PFSK-1 (cell line): Measurements from ENCODE around the gene ZC3H7A. TPM values are rescaled to one million over a fixed set of nuclear protein-coding genes. Genes with fewer than 3 reads are reported as not detected.

ENCODE experiments used
- FOXP2 ChIP-seq: optimal IDR thresholded peaks from 2 replicates; pipeline ENCODE3; 2011; ENCODE audit warnings: borderline replicate concordance, control low read depth, inconsistent platforms; ENCODE audit not compliant: insufficient read depth; ENCODE audit errors: extremely low read length, extremely low read depth
- POLR2AphosphoS5 ChIP-seq: IDR thresholded peaks from 2 replicates; pipeline ENCODE4 v1.6.1; 2012; ENCODE audit warnings: low read depth, mild to moderate bottlenecking, control low read depth, low read length, moderate library complexity
- SIN3A ChIP-seq: IDR thresholded peaks from 2 replicates; pipeline ENCODE4 v1.6.1; 2012; ENCODE audit warnings: mild to moderate bottlenecking, low read length, moderate library complexity, borderline replicate concordance; ENCODE audit not compliant: insufficient read depth
- TAF1 ChIP-seq: IDR thresholded peaks from 2 replicates; pipeline ENCODE4 v1.6.1; 2012; ENCODE audit warnings: low read length, control low read depth, borderline replicate concordance; ENCODE audit not compliant: insufficient read depth
- polyA plus RNA-seq: library from polyadenylated mRNA; unstranded; fragments of >200 nt; gene quantifications from one replicate; pipeline ENCODE4 v1.2.1, GENCODE V29; 2012; ENCODE audit warnings: low read depth, missing spikeins; ENCODE audit not compliant: insufficient read length
- TF ChIP-seq, protein P1 (sequence below), 2 experiments: IDR thresholded peaks; 2 replicates each; pipeline versions ENCODE4 v1.6.1 to v1.8.0; 2011 to 2012; ENCODE audit warnings: low read depth in 2 of 2, low read length in 2 of 2, control low read depth in 1 of 2, inconsistent platforms in 1 of 2, mild to moderate bottlenecking in 1 of 2, moderate library complexity in 1 of 2; ENCODE audit not compliant: insufficient read depth in 1 of 2

ZC3H7A gene, protein sequence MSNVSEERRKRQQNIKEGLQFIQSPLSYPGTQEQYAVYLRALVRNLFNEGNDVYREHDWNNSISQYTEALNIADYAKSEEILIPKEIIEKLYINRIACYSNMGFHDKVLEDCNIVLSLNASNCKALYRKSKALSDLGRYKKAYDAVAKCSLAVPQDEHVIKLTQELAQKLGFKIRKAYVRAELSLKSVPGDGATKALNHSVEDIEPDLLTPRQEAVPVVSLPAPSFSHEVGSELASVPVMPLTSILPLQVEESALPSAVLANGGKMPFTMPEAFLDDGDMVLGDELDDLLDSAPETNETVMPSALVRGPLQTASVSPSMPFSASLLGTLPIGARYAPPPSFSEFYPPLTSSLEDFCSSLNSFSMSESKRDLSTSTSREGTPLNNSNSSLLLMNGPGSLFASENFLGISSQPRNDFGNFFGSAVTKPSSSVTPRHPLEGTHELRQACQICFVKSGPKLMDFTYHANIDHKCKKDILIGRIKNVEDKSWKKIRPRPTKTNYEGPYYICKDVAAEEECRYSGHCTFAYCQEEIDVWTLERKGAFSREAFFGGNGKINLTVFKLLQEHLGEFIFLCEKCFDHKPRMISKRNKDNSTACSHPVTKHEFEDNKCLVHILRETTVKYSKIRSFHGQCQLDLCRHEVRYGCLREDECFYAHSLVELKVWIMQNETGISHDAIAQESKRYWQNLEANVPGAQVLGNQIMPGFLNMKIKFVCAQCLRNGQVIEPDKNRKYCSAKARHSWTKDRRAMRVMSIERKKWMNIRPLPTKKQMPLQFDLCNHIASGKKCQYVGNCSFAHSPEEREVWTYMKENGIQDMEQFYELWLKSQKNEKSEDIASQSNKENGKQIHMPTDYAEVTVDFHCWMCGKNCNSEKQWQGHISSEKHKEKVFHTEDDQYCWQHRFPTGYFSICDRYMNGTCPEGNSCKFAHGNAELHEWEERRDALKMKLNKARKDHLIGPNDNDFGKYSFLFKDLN
- 19.0 TPM for polyA plus RNA-seq

DNA sequence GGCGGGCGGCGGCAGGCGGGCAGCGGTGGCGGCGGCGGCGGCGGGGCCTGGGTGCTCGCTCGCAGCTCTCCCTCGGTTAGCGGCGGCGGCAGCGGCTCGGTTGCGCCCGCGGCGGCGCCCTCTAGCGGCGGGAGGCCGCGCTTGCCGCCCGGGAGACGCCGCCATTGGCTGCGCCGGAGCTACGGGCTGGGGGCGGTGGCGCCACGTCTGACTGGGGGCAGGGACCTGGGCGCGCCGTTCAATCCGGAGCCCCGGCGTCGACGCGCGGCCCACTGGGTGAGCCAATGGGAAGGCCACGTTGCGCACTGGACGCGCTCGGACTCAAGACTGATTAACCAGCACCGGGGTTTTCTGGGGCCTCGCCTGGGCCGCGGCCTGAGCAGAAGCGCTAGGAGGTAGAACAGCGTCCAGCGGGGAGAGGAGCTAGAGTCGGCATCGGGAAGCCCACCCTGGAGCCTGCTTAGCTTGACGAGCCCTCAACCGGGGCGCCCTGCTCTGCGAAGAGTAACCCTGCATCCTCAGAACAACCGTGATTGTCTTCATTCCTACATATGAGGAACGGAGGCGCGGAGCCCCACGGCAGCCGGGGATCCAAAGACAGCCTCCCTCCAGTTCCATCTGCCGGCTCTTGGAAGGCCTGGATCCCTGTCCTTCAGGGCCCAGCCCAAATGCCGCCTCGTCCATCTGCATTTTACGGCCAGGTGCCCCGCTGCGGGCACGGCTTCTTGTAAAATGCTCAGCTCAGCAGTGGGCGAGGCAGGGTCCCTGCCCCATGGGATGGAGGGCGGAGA, at the start of gene ZC3H7A:
TSS of gene ZC3H7A (minus strand) at position 93 of the 791 bp plus-strand sequence. CDS start 14,904 bp downstream, outside the sequence.
- peak; percentile 62; the same call in 1 of the 2 replicates for TF ChIP-seq SIN3A
- peak; percentile 87; the same call in 1 of the 2 replicates for TF ChIP-seq TAF1
- TF ChIP-seq, protein P1, sequence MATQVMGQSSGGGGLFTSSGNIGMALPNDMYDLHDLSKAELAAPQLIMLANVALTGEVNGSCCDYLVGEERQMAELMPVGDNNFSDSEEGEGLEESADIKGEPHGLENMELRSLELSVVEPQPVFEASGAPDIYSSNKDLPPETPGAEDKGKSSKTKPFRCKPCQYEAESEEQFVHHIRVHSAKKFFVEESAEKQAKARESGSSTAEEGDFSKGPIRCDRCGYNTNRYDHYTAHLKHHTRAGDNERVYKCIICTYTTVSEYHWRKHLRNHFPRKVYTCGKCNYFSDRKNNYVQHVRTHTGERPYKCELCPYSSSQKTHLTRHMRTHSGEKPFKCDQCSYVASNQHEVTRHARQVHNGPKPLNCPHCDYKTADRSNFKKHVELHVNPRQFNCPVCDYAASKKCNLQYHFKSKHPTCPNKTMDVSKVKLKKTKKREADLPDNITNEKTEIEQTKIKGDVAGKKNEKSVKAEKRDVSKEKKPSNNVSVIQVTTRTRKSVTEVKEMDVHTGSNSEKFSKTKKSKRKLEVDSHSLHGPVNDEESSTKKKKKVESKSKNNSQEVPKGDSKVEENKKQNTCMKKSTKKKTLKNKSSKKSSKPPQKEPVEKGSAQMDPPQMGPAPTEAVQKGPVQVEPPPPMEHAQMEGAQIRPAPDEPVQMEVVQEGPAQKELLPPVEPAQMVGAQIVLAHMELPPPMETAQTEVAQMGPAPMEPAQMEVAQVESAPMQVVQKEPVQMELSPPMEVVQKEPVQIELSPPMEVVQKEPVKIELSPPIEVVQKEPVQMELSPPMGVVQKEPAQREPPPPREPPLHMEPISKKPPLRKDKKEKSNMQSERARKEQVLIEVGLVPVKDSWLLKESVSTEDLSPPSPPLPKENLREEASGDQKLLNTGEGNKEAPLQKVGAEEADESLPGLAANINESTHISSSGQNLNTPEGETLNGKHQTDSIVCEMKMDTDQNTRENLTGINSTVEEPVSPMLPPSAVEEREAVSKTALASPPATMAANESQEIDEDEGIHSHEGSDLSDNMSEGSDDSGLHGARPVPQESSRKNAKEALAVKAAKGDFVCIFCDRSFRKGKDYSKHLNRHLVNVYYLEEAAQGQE (IDR thresholded peaks at IDR 0.05; ENCODE audit: insufficient read depth in 1 of 2, low read depth in 2 of 2, low read length in 2 of 2): peak in 1 of 2 experiments; percentile 22; a peak in 1 of 4 replicates
- peak; percentile 91 for TF ChIP-seq POLR2AphosphoS5
- no peak for TF ChIP-seq FOXP2

- no peak for TF ChIP-seq FOXP2
- TF ChIP-seq TAF1: no peak
- TF ChIP-seq SIN3A: no peak
- TF ChIP-seq, protein P1 (IDR thresholded peaks at IDR 0.05; ENCODE audit: insufficient read depth in 1 of 2, low read depth in 2 of 2, low read length in 2 of 2): no peak
- no peak for TF ChIP-seq POLR2AphosphoS5
Measured at GRCh38 chr16:11844499-11844898, 47.4 kb upstream of the ZC3H7A start.

DNA sequence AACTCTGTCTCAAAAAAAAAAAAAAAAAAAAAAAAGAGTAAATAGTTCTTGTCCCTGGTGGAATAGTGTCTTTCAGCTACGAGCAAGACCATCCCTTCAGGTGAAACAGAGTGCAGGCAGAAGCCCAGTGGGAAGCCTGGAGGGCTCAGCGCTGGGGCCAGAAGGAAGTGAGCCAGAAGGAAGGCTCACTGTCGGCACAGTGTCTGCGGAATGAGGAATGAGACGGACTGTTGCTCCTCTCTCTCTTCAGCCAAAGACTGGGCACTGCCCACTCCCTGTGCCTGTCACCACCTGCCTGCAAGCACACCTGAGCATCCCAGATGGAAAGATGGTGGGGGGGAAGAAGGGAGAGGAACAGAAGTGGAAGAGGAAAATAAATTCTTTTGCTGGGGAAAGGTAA, 46.8 kb upstream of the ZC3H7A start:
- TF ChIP-seq, protein P1 (IDR thresholded peaks at IDR 0.05; ENCODE audit: insufficient read depth in 1 of 2, low read depth in 2 of 2, low read length in 2 of 2): no peak
- peak; percentile 36; the same call in 1 of the 2 replicates for TF ChIP-seq POLR2AphosphoS5

- TF ChIP-seq FOXP2 (no peak), SIN3A (no peak)
- TF ChIP-seq, protein P1 (IDR thresholded peaks at IDR 0.05; ENCODE audit: insufficient read depth in 1 of 2, low read depth in 2 of 2, low read length in 2 of 2): no peak
Measured at GRCh38 chr16:11843206-11843605, 46.1 kb upstream of the ZC3H7A start.
